Upper lobe of right lung (tissue), 1 donor: ENCODE measurements around the gene PTPRN. TPM values are rescaled to one million over a fixed set of nuclear protein-coding genes. Genes with fewer than 3 reads are reported as not detected.

Experiments used
- ATAC-seq: fragments of 200-7000 bp; cut with Tn5 transposase; one replicate; pipeline ENCODE4 v1.9.1; 2020; ENCODE audit warnings: mild to moderate bottlenecking, moderate library complexity
- DNase-seq: peaks from one replicate; pipeline ENCODE4 v3.0.0-alpha.2; 2020
- H3K27ac ChIP-seq: fragments of 200-600 bp; one replicate; pipeline ENCODE4 v1.8.0; 2022
- H3K27me3 ChIP-seq: fragments of 200-600 bp; one replicate; pipeline ENCODE4 v1.8.0; 2022; ENCODE audit warnings: mild to moderate bottlenecking
- H3K36me3 ChIP-seq: fragments of 200-600 bp; one replicate; pipeline ENCODE4 v1.8.0; 2022
- H3K4me1 ChIP-seq: fragments of 200-600 bp; one replicate; pipeline ENCODE4 v1.8.0; 2022
- H3K4me3 ChIP-seq: fragments of 200-600 bp; one replicate; pipeline ENCODE4 v1.8.0; 2022; ENCODE audit warnings: mild to moderate bottlenecking
- H3K9me3 ChIP-seq: fragments of 200-600 bp; one replicate; pipeline ENCODE4 v1.8.0; 2022
- CTCF ChIP-seq: fragments of 200-600 bp; IDR thresholded peaks from one replicate; pipeline ENCODE4 v1.8.0; 2022; ENCODE audit warnings: antibody characterized with exemption
- intact Hi-C: fragments of 100-400 bp; cut with DNase I; formaldehyde crosslinking; loops from one replicate; pipeline ENCODE4 v1.11.0; 2022
- total RNA-seq: library from RNA; stranded (reverse); fragmentation: NEBNext Ultra II Directional; extraction: Animal tissue kit (Norgen Biotek cat#: 25700); gene quantifications from one replicate; pipeline ENCODE4 v1.2.1, GENCODE V29; 2021
- donor health status: DM: no; HTN: yes; CAD: no; lungs with severe emphysema.

The PTPRN gene
- total RNA-seq, 1 donor from 2014 or later = not detected

- no peak for TF ChIP-seq CTCF
- DNase-seq = peak; percentile 9
- H3K27ac ChIP-seq = no peak overlapping the region
- H3K4me3 ChIP-seq = no peak overlapping the region
- H3K36me3 ChIP-seq = no peaks in the 10 kb centered on the region
- no peak for ATAC-seq
- no peaks in the 10 kb centered on the region for H3K27me3 ChIP-seq
- no peaks in the 10 kb centered on the region for H3K9me3 ChIP-seq
- intact Hi-C loops = loop anchor here (5.0 kb wide), 1 partner anchor 130 kb away; the partner anchor contains the start of gene NHEJ1
- H3K4me1 ChIP-seq = peaks cover 15% of the 10 kb centered on the region
These were observed 16.6 kb downstream of the PTPRN start for GRCh38 chr2:219292616-219293015.

- H3K27me3 ChIP-seq = no peaks in the 10 kb centered on the region
- no peaks in the 10 kb centered on the region for H3K9me3 ChIP-seq
- DNase-seq = peak; percentile 45
- no peak for TF ChIP-seq CTCF
- no peak overlapping the region for H3K27ac ChIP-seq
- H3K4me3 ChIP-seq = no peak overlapping the region
- no peaks in the 10 kb centered on the region for H3K36me3 ChIP-seq
- H3K4me1 ChIP-seq = peaks cover 15% of the 10 kb centered on the region
- ATAC-seq = no peak
- intact Hi-C loops = loop anchor here (5.0 kb wide), 1 partner anchor 130 kb away; the partner anchor contains the start of gene NHEJ1
These were observed 17.2 kb downstream of the PTPRN start for GRCh38 chr2:219291910-219292490.

GRCh38 chr2:219291394-219291793, 17.8 kb downstream of the PTPRN start:
- ATAC-seq (no peak), DNase-seq (peak; percentile 22)

GRCh38 chr2:219290381-219291171, 18.6 kb downstream of the PTPRN start:
- no peak for ATAC-seq
- H3K4me3 ChIP-seq = no peak overlapping the region
- no peaks in the 10 kb centered on the region for H3K9me3 ChIP-seq
- DNase-seq = peak; percentile 48
- H3K36me3 ChIP-seq = no peaks in the 10 kb centered on the region
- no peaks in the 10 kb centered on the region for H3K27me3 ChIP-seq
- intact Hi-C loops = loop anchor here (5.0 kb wide), 1 partner anchor 128 kb away; the partner anchor contains the start of gene NHEJ1
- H3K4me1 ChIP-seq = peaks cover 15% of the 10 kb centered on the region
- TF ChIP-seq CTCF = no peak
- no peak overlapping the region for H3K27ac ChIP-seq

More at GRCh38 chr2:219291394-219291793, 17.8 kb downstream of the PTPRN start:
- H3K27me3 ChIP-seq = no peaks in the 10 kb centered on the region
- H3K4me1 ChIP-seq = peaks cover 15% of the 10 kb centered on the region
- no peaks in the 10 kb centered on the region for H3K9me3 ChIP-seq
- intact Hi-C loops = loop anchor here (5.0 kb wide), 1 partner anchor 129 kb away; the partner anchor contains the start of gene NHEJ1
- H3K27ac ChIP-seq = no peak overlapping the region
- no peak overlapping the region for H3K4me3 ChIP-seq
- H3K36me3 ChIP-seq = no peaks in the 10 kb centered on the region
- TF ChIP-seq CTCF = no peak

- no peak for TF ChIP-seq CTCF
- Histone ChIP-seq H3K4me3 (no peak overlapping the region), H3K9me3 (no peaks in the 10 kb centered on the region), H3K27me3 (no peaks in the 10 kb centered on the region), H3K4me1 (peaks cover 12% of the 10 kb centered on the region), H3K36me3 (peaks cover 7% of the 10 kb centered on the region), H3K27ac (no peak overlapping the region)
- DNase-seq (peak; percentile 77), ATAC-seq (peak; percentile 24)
- intact Hi-C loops = loop anchor here (5.0 kb wide), 1 partner anchor 127 kb away; the partner anchor contains the start of gene NHEJ1
These were observed 19.5 kb downstream of the PTPRN start for GRCh38 chr2:219289537-219290361.
